Thyroid gland (tissue), 4 donors: ENCODE measurements around the gene TBC1D2B.

ENCODE experiments used
- POLR2A ChIP-seq, 2 donors: fragments of 450-650 bp; IDR thresholded peaks; one replicate each; pipeline ENCODE4 v1.6.1; 2017; ENCODE audit warnings: antibody characterized with exemption in 2 of 2, mild to moderate bottlenecking in 2 of 2, moderate library complexity in 1 of 2
- TF ChIP-seq, protein P1 (sequence below), 6 experiments: fragments of 200-600 bp in 3 of 6; fragments of 450-650 bp in 3 of 6; sonication (generic) in 3 of 6; IDR thresholded peaks; one replicate each; pipeline ENCODE4 v1.5.1; 2016 to 2019; ENCODE audit warnings: antibody characterized with exemption in 6 of 6, mild to moderate bottlenecking in 2 of 6, inconsistent platforms in 1 of 6, moderate library complexity in 1 of 6

DNA sequence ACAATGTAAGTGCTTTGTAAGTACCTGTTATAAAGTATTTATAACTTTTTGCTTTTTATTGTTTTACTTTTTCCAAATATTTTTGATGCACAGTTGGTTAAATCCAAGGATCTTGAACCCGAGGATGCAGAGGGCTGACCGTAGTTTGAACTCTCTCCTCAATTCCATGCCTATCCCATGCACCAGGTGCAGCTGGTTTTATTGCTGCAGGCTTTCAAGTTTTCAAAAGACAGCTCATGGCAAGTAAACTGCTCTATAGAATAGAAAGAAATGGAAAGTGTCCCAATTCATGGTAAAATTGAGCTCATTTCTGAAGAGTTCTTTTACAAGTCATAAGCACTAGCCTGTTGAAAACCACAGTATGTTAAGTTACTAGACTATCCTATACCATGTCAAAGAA is 131.9 kb downstream of the TBC1D2B start:
- TF ChIP-seq, protein P1, sequence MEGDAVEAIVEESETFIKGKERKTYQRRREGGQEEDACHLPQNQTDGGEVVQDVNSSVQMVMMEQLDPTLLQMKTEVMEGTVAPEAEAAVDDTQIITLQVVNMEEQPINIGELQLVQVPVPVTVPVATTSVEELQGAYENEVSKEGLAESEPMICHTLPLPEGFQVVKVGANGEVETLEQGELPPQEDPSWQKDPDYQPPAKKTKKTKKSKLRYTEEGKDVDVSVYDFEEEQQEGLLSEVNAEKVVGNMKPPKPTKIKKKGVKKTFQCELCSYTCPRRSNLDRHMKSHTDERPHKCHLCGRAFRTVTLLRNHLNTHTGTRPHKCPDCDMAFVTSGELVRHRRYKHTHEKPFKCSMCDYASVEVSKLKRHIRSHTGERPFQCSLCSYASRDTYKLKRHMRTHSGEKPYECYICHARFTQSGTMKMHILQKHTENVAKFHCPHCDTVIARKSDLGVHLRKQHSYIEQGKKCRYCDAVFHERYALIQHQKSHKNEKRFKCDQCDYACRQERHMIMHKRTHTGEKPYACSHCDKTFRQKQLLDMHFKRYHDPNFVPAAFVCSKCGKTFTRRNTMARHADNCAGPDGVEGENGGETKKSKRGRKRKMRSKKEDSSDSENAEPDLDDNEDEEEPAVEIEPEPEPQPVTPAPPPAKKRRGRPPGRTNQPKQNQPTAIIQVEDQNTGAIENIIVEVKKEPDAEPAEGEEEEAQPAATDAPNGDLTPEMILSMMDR (IDR thresholded peaks at IDR 0.05), result no peak
- no peak for TF ChIP-seq POLR2A (IDR thresholded peaks at IDR 0.05)
